Measurements from ENCODE around the gene TSPAN5.

TSPAN5 gene

DNA sequence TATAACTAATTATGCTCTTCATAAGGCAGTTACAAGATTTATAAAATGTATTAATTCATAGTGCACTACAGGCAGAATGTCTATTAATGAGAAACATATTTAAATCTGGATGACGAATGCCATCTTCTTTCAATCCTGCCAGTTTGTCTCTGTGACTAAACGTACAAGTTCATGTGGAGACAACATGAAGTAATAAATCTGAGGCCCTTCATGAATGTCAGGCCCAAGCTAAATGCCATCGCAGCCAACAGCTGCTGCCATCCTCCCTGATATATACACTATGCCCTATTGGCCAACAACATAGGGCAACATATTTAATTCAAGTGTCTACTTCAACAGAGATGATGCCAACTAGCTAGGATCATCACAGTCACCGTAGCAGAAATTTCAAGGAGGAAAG lies 43.7 kb downstream of the TSPAN5 start:
- no peak for DNase-seq

DNA sequence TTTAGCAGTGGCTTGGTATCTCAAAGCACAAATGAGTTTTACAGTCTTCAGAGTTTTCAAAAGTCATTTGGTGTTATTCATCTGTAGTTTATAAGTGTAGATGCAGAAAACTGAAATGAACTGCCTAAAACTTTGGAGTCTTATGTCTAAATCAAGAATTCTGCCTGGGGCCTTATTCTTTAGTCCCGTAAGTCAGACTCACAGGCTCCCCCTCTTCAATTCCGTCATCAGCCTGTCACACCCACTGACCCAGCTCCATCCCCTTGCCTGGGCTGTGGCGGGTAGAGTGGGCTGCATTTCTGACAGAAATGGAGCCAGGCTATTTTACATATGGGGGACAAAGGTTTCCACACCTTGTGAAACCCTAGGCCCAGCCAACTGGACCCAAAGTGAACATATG lies 44.3 kb downstream of the TSPAN5 start:
- no peak for DNase-seq

DNA sequence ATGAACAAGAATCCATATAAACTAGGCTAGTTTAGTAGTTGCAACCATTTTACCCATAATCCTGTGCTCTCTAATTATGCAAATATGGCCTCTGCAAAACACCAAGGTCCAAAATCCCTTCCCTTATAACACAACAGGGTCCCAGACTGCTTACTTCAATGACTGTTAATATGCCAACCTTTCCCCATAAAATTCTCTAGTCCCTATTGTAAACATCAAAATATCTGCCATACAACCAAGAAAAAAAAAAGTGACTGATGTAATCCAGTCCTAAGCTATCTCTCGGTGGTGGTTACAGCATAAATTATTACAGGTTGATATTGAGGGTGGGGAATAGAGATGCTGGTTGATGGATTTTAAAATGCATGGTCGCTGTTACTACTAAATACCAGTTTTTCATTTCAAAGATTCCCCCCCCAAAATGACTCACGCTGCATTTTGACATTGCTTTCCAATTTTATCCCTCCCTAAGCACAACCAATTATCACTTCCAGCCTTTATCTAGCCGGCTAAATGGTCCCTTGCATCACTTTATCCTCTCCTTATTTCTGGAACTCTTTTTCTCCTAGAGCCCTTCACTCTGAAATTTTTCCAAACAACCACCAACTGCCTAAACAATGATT lies 44.8 kb downstream of the TSPAN5 start:
- no peak for DNase-seq

DNA sequence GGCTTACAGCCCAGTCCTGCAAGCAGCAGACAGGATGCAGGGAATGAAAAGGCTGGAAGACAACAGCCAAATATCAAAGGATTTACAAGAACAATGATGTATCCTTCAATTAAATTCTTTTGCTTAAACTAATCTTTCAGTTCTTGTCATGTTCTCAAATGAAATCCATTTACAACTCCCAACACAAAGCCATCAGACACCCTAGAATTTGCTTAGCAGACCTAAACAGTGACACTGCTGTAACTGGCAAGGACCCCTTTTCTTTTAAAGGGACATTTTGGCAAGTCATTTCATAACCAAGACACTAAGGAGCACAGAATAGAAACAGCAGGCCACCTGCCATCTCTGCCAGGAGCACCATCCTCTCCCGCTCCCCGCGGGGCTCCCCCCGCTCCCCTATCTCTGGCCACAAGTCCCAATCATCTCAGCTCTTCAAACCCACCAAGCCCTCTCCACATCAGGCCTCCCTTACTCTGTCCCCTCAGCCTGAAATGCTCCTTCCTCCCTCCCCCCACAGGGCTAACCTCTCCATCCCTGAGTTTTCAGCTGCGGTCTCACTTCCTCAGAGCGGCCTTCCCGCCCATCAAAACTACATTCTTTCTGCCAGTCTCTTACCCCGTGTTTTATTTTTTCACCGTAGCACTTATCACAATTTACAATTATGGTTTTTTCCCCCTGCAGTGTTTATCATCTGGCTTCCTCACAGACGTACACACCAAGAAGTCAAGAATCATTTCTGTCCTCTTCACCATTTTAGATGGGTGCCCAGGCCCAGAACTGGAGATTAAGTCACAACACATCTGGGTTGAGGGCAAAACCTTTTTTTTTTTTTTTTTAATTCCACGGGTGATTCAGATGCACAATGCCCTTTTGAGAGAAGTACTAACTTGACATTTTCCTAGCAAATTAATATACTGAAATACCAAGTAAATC lies 45.8 kb downstream of the TSPAN5 start:
- no peak for DNase-seq

DNA sequence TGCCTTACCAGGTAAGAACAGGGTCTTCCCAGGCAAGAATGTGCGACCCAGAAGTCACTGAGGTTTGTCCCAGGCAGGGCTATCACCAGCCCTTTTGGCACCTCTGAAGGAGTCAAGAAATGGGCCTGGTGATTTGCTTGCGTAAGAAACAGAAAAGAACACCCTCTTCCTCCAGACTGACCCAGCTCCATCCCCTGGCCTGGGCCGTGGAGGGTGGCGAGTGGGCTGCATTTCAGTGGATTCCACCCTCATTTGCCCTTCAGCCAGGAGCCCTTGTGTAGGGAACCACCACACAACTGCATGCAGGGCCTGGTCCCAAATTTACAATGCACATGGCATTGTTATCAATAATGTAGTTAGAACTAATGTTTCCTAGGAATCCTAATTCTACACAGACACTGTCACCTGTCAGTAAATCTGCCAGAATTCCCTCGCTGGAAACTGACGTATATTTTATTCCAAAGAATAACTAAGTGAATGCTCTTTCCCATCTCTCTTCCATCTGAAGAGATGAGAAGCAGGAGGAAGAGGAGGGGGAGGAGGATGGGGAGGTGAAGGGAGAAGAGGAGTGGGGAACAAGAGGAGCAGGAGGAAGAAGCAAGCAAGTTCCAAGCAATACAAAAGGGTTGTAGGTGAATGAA lies 46.6 kb downstream of the TSPAN5 start:
- no peak for DNase-seq

DNA sequence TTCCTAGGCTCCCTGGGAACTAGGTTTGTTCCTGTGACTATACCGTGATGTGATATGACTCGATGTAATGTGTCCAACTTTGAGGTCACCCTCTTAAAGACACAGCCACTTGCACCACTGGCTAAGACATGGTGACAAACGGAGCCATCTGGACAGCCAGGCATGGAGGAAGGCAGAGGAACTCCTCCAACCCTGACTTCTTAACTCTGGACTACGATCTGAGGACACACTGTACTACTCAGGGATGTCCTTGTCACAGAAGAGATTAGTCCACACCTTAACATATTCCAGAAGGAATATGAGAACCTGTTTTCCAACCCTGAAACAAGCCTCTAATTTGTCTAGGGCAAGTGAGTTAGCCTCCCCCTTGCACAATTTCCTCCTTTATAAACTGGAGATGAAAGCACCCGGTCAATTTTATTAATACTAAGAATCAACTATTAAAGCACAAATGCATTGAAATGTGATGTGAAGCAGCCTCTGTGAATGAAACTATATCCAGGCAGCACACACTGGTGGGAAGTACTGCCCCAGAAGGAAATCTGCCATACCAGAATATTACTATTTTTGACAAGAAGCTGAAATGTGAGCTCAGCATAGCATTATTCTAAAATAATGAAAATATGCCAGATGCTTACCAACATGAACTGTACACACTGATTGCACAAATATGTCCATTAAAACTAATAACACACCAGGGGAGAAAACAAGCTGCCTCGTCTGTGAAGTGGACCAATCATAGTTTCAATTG lies 47.3 kb downstream of the TSPAN5 start:
- DNase-seq = no peak

DNA sequence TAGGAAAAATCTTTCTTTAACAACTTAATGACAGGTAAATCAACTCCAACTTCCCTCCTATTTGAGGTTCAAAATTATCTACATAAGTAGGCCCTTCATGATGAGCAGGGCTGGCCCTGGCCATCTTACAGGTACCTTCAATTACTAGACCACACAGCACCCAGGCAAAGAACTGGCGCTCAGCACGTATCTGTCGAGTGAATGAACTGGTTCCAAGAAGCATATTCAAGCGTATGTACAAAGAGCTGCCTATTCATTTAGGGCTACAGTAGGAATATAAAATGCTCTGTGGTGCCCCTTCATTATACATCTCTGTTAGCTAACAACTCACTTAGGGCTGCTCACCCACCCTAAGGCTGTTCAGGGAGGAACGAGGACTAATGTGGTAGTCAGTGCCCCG lies 48.0 kb downstream of the TSPAN5 start:
- no peak for DNase-seq

DNA sequence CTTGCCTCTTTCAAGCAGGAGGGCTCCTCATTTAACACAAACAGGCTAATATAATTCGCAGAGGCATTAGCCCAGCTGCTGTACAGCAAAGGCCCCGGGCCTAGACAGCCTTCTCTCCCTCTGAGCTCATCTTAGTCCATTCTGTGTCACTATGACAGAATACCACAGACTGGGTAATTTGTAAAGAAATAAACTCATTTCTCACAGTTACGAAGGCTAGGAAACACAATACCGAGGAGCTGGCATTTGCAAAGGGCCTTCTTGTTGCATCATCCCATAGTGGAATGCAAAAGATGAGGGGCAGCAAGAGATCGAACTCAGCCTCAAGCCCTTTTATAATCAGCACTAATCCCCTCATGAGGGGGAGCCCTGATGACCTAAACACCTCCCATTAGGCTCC lies 48.5 kb downstream of the TSPAN5 start:
- no peak for DNase-seq

DNA sequence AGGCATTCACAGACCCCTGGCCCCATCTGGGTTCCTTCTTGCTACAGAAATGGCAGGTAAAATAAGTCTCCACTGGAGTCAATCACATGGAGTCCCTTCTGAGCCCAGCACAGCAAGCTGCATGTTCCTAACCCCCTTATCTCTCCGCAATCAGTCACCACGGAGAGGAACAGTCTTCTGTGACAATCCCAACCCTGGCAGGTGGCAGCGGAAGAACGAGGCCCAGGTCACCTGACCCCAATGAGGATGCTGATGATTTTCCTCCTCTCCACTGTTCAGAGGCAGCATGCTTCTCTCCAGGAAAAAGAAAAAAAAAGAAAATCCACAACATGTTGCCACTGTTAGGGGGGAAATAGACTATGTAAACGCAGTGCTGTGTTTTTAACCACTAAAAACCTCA lies 50.1 kb downstream of the TSPAN5 start:
- DNase-seq = no peak

DNA sequence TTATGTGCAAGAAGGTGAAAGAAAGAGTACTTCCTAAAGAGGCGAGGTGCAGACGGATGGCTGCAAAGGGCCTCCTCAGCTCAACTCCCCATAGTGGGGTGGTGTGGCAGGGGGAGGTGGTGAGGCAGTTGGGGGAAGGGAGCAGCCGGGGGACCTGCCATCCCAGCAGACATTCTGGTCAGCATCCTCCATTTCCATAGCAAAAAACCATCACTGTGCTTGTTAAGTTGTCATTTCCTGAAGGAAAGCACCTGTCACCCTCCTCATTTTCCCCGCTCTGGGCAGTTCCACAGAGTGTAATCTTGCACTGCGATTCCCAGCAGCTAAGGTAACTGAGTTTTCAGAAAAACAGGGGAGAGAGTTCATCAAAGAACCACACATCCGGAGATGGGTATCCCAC lies 51.5 kb downstream of the TSPAN5 start:
- no peak for DNase-seq

DNA sequence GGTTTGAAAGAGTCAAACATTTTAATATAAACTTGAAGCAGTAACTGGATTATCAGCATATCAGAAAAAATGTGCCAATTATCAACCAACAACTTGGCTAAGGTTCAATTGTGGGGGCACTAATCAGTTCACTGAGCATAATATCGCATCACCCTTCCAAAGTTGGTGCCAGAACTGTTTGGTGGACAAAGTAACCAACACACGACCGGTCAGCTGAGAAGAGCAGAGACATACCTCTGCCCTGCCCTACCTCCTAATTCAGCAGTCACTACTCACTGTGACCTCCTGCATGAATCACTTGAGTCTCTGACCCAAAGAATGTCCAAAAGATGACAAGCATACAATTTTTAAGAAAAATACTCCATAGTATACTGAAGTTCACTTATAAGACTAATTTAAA lies 53.2 kb downstream of the TSPAN5 start:
- DNase-seq = no peak

DNA sequence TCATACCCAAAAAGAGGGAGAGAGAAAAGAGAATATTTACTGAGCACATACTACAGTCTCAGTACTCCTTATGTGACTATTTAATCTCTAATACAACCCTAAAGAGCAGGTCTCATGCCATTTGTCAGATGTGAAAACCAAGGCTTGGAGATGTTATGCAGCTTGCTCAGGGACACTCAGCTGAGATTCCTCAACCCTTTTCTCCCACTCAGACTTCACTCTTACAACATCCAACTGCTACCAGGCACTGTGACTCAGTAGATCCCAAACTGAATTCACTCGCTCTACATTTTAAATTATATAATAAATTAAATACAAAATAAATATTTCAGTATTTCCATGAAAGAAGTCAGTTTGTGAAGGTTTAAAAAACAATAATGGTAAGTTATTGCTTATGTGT lies 53.7 kb downstream of the TSPAN5 start:
- no peak for DNase-seq

DNA sequence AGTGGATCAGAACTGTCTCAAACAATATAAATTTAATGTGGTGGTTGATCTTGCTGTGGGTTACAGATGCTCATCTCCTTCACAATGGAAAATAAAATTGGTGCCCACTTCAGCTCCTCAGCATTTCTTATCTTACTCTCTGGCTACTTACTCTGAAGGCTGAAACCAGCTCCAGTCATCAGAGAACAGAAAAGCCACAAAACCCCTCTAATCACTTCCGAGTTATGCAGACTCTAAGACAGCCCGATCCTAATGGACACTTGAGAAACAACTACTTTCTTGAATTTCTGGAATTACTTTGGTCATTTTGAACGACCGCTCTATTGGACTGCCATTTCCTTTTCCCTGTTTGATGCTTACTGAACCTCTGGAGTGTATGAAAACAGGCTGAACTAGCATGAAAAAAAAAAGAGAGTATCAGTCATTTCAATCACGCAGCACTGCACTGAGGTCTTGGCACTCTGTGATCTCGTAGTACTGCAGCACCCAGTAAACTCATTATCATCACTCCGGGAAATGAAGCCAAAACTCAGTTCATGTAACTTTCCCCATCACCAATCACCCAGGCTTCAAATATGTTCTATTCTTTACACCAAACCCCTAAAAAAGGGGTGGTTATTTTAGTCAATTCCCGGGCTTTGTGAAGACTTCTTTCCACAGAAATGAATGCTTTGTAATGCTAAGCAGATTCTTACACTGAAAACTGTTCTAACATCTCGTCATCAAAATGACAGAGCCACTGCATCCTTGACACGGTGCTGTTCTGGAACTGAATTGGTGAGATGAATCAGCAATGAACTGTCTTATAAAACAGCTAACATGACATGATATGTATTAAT lies 54.5 kb downstream of the TSPAN5 start:
- DNase-seq = no peak

DNA sequence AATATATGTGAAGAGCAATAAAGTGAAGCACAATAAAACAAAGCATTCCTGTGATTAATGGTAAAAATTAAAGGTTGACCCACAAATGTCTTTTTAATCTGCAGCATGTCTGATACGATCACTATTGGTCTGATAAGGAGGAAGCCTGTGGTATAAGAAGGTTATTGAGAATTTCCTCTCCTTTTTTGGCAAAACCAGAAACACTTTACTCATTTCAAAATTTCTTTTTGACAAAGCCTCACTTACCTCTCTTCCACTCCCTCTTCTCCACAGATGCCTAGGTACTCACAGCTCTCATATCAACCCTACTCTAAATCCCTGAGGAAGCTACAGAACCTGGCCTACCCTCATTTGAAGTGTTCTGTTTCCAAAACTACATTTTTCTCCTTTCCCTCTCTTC lies 56.1 kb downstream of the TSPAN5 start:
- no peak for DNase-seq

DNA sequence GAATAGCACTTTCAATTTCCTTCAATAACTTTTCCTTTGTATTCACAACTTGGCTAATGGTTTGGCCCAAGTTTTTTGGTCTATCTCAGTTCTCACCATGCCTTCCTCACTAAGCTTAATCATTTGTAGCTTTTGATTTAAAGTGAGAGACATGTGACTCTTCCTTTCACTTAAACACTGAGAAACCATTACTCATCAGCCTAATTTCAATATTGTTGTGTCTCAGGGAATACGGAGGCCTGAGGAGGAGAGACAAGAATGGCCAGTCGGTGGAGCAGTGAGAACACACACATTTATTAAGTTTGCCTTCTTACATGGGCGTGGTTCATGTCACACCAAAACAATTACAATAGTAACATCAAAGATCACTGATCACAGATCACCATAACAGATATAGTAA lies 56.7 kb downstream of the TSPAN5 start:
- no peak for DNase-seq

DNA sequence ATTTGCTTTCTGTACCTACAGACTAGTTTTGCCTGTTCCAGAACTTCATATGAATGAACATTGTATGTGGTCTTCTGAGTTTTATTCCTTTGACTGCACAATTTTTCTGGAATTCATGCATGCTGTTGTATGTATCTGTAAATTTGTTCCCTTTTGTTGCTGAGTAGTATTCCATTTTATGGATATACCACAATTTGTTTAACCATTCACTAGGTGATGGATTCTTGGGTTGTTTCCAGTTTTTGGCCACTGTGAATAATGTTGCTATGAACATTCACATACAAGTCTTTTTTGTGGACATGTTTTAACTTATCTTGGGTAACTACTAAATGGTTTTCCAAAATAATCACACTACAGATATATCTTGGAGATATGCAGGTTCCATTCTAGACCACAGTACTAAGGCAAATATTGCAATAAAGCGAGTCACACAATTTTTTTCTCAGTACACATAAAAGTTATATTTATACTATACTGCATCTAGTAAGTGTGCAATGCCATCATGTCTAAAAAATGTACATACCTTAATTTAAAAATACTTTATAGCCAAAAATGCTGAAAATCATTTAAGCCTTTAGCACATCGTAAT lies 58.7 kb downstream of the TSPAN5 start:
- DNase-seq = no peak

DNA sequence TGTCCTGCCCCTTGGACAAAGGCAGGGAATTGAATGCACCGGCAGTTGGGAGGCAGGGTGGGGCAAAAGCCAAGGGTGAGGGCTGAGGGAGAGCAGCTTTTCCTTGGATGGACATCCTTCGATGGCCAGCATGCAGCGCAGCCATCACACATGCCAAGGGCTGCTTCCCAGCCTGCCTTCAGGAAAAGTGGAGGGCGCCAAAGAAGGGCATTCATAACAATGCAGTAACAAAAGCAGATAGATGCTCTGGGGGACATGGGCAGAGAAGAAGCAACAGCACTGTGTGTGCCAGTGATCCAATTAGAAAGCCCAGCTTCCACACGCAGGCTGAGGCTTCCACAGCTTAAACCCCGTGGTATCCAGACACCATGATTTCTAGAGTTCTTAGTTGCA lies 71.5 kb downstream of the TSPAN5 start:
- no peak for DNase-seq

DNA sequence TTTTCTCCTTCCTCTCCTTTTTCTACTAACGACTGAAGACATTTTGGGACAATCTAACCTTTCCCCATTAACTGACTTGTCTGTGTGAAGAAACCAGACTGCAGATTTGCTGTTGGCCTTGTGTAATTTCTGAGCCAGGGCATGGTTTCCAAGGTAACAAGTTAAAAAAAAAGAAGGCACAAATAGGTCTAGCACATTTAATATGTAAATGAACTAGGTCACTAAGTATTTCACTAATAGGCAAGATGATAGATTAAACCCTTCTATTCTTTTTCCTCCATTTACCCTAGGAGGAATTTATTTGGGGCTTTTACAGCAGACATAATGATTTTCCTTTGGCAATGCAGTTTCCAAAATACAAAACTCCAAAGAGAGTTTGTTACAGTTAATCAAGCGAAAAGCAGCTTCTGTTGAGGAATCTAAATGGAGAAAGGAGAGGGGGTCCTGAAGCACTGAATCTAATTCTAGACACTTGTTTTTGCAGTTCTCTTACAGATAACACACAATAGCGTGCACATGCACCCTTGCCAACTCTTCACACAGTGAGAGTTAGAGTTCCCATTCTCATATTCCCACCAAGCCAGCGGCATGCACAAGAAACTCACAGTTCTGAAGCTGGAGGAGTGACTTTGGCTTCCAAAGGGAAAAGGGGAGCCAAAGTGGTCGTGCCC lies 72.0 kb downstream of the TSPAN5 start:
- no peak for DNase-seq

DNA sequence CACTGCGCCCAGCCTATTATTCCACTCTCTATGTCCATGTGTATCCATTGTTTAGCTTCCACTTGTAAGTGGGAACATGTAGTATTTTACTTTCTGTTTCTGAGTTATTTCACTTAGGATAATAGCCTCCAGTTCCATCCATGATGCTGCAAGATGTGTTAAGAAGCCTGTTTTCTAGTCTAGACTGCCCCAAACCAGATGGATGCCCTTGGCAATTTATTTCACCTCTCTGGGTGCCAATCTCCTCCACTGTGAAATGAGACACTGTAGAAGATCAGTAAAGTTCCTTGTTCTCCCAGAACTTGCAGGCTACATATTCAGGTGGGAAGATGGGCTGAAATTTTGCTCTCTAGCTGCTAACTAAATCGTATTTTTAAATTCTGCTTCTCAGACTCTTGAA lies 72.8 kb downstream of the TSPAN5 start:
- DNase-seq = no peak

DNA sequence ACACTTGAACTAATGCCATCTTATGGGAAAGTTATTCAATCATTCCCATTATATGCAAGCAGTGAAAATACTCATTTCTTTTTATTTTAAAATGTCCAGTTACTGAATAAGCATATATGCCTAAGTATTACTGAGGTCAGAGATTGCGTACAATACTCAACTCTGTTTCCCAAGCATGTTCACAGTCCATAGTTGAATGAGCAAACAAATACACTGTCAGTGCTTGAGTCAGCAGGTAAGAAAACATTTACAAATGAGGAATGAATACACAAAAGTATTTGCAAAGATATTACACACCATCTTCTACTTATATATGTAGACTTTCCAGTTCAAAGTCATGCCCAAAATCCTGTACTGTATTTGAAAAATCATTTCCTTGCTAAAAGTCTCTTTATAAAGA lies 74.1 kb downstream of the TSPAN5 start:
- DNase-seq = no peak

DNA sequence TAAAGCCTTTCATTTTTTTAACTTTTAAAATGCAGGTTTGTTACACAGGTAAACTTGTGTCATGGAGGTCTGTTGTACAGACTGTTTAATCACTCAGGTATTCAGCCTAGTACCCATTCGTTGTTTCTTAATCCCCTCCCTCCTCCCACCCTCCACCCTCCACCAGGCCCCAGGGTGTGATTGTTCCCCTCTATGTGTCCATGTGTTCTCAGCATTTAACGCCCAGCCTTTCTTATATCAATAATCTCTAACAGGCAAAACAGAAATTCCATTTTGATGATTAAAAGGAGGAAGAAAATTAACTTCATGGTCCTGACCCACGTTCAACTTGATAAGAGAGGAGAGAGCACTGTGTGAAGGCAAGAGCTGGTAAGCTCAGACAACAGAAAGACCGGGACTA lies 75.1 kb downstream of the TSPAN5 start:
- DNase-seq = no peak

DNA sequence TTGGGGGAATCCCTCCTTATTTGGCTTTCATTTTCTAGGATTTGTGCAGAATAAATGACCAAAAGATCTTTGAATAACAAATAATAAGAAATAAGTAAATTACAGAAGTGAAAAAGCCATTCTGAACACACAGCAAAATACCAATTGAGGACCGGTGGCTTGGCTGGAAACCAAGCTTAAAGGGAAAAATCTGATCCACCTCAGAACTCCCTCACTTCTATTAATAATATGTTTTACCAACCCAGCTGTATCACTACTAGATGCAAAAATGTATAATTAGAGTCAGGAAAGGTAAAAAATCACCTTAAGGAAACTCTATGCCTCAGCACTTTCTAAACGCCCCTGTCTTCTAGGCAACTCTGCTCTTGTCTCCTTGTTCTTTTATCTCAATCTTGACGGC lies 77.3 kb downstream of the TSPAN5 start:
- no peak for DNase-seq
